ENCODE results near the gene NACC1. TPM values are rescaled to one million over a fixed set of nuclear protein-coding genes. Genes with fewer than 3 reads are reported as not detected.
A peak's percentile ranks its signal among the peaks of the same experiment; 100 is the strongest.

Gene NACC1
- total and polyA plus RNA-seq, 2 of the 13 experiments (the other 11 are each of a cell fraction or from before 2014, with no cell fraction given) = 31.8 to 42.3 TPM

- TF ChIP-seq KLF9 (CRISPR knock-in tag; IDR thresholded peaks at IDR 0.05; ENCODE audit: low read depth) (no peak), GATAD1 (CRISPR knock-in tag; IDR thresholded peaks at IDR 0.05) (no peak), HMGXB3 (CRISPR knock-in tag; IDR thresholded peaks at IDR 0.05; ENCODE audit: borderline replicate concordance) (no peak), TCF12 (IDR thresholded peaks at IDR 0.05) (no peak), TCF12 (CRISPR knock-in tag; IDR thresholded peaks at IDR 0.05) (no peak), ZNF12 (CRISPR knock-in tag; IDR thresholded peaks at IDR 0.05) (no peak), SIN3A (IDR thresholded peaks at IDR 0.05; ENCODE audit: borderline replicate concordance, low read depth, low read length) (no peak), GATA4 (IDR thresholded peaks at IDR 0.05; ENCODE audit: borderline replicate concordance, low read depth) (no peak), NFE2L1 (CRISPR knock-in tag; IDR thresholded peaks at IDR 0.05; ENCODE audit: borderline replicate concordance) (no peak), JARID2 (CRISPR knock-in tag; IDR thresholded peaks at IDR 0.05; ENCODE audit: insufficient replicate concordance) (no peak), RFX5 (IDR thresholded peaks at IDR 0.05; ENCODE audit: low read depth, low read length) (no peak), ZNF430 (CRISPR knock-in tag; IDR thresholded peaks at IDR 0.05) (no peak), KAT7 (CRISPR knock-in tag; IDR thresholded peaks at IDR 0.05; ENCODE audit: borderline replicate concordance) (0 out of 2 replicates have a peak, but pooled peaks have one; percentile 16), ZNF446 (CRISPR knock-in tag; IDR thresholded peaks at IDR 0.05) (no peak), HDAC2 (CRISPR knock-in tag; IDR thresholded peaks at IDR 0.05) (peak; percentile 42; the same call in 1 of the 2 replicates), ETV5 (CRISPR knock-in tag; IDR thresholded peaks at IDR 0.05; ENCODE audit: borderline replicate concordance) (peak; percentile 74), ATF6 (CRISPR knock-in tag; conservative IDR thresholded peaks at IDR 0.05) (no peak), MTF1 (CRISPR knock-in tag; IDR thresholded peaks at IDR 0.05) (no peak), GMEB1 (CRISPR knock-in tag; IDR thresholded peaks at IDR 0.05; ENCODE audit: borderline replicate concordance) (peak; percentile 33; the same call in 1 of the 2 replicates), ZNF17 (CRISPR knock-in tag; IDR thresholded peaks at IDR 0.05) (no peak), KDM3A (CRISPR knock-in tag; IDR thresholded peaks at IDR 0.05; ENCODE audit: low read depth) (no peak), HBP1 (CRISPR knock-in tag; IDR thresholded peaks at IDR 0.05; ENCODE audit: low read depth) (no peak), CCDC6 (CRISPR knock-in tag; IDR thresholded peaks at IDR 0.05) (no peak; the same call in 1 of the 2 replicates)
Measured at GRCh38 chr19:13154241-13154778, 36.2 kb downstream of the NACC1 start (continued).

Measured in HepG2 (cell line).